Sigmoid colon (tissue), 7 donors: ENCODE measurements around the gene TMPRSS6. TPM values are rescaled to one million over a fixed set of nuclear protein-coding genes. Genes with fewer than 3 reads are reported as not detected.

Source experiments
- DNase-seq: peaks from one replicate; pipeline ENCODE4 v3.0.0-alpha.2; 2019
- H3K27ac ChIP-seq, 4 donors: fragments of 200-600 bp; sonication (generic); one replicate each; pipeline ENCODE4 v1.5.1; 2016 to 2019; ENCODE audit warnings: mild to moderate bottlenecking in 1 of 4
- H3K27me3 ChIP-seq, 3 donors: fragments of 200-600 bp; sonication (generic); one replicate each; pipeline ENCODE4 v1.5.1; 2019; ENCODE audit warnings: mild to moderate bottlenecking in 1 of 3
- H3K36me3 ChIP-seq, 4 donors: fragments of 200-600 bp; sonication (generic); one replicate each; pipeline ENCODE4 v1.5.1; 2016 to 2019
- H3K4me1 ChIP-seq, 4 donors: fragments of 200-600 bp; sonication (generic); one replicate each; pipeline ENCODE4 v1.5.1; 2017 to 2019
- H3K4me3 ChIP-seq, 4 donors: fragments of 200-600 bp; sonication (generic); one replicate each; pipeline ENCODE4 v1.5.1; 2017 to 2019; ENCODE audit warnings: mild to moderate bottlenecking in 2 of 4, moderate library complexity in 1 of 4
- H3K9me3 ChIP-seq, 4 donors: fragments of 200-600 bp in 3 of 4; sonication (generic) in 3 of 4; one replicate each; pipeline versions ENCODE4 v1.5.1 to v1.6.1; 2013 to 2019
- EP300 ChIP-seq, 4 donors: sonication (generic); formaldehyde crosslinking; IDR thresholded peaks; one replicate each; pipeline ENCODE4 v1.6.1; 2017; ENCODE audit warnings: antibody characterized with exemption in 4 of 4
- POLR2A ChIP-seq, 2 donors: fragments of 450-650 bp; IDR thresholded peaks; one replicate each; pipeline ENCODE4 v1.6.1; 2016; ENCODE audit warnings: antibody characterized with exemption in 2 of 2, mild to moderate bottlenecking in 2 of 2, moderate library complexity in 2 of 2
- POLR2AphosphoS5 ChIP-seq, 4 donors: sonication (generic); formaldehyde crosslinking; IDR thresholded peaks; one replicate each; pipeline ENCODE4 v1.6.1; 2017; ENCODE audit warnings: antibody characterized with exemption in 4 of 4
- WGBS, 2 donors: extraction: QIAGEN DNeasy Blood & Tissue Kit; methylation state at CpG; one replicate each; pipeline ENCODE4 v1.1.7; 2013; 5-methylcytosine and 5-hydroxymethylcytosine counted together
- intact Hi-C: fragments of 100-400 bp; cut with DNase I; formaldehyde crosslinking; loops from one replicate; pipeline ENCODE4 v1.15.1; 2023
- polyA plus RNA-seq, 3 donors: library from polyadenylated mRNA; stranded (reverse); fragments of 200-250 nt; gene quantifications; one replicate each; pipeline ENCODE4 v1.2.3, GENCODE V29; 2013
- total RNA-seq, 4 donors: library from RNA; depleted of rRNA; stranded (reverse); fragments of >200 nt; gene quantifications; one replicate each; pipeline ENCODE4 v1.1.0, GENCODE V29; 2016
- TF ChIP-seq, protein P1 (sequence below), 4 experiments: fragments of 450-650 bp in 3 of 4; fragments of 200-600 bp in 1 of 4; IDR thresholded peaks; one replicate each; pipeline ENCODE4 v1.5.1; 2016 to 2019; ENCODE audit warnings: antibody characterized with exemption in 4 of 4, mild to moderate bottlenecking in 3 of 4, moderate library complexity in 2 of 4
- donor health status: healthy with polysubstance abuse.
- donor health status: Bipolar disorder and iron deficiency.
- donor health status: healthy.

The TMPRSS6 gene
- total and polyA plus RNA-seq, 7 donors, result 0.79 to 1.8 TPM; not detected in 5

DNA sequence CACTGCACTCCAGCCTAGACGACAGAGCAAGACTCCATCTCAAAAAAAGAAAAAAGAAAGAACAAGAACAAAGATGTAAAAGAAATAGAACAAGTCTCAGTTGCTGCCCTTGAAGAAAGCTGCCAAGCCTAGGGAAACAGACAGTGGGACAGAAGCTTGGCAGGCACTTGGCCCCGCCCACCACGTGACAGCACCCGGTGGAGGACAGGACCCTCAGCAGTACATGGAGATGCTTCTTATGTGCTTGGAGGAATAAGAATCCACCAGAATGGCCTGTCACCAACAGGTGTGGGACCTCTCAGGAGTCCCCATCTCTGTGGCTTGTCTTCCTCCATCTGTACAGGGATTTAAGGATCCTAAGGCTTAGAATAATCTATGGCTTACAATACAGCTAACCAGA lies 7.6 kb upstream of the TMPRSS6 start:
- H3K36me3 ChIP-seq, result no peaks in the 10 kb centered on the region
- intact Hi-C loops, result no loop called here
- H3K4me1 ChIP-seq, result no peaks in the 10 kb centered on the region
- H3K27me3 ChIP-seq, result peaks cover 0 to 9% (median 2%) of the 10 kb centered on the region in 3 donors
- WGBS, 2 donors, result 49 to 57% methylated on average over 4 of the region's 4 CpGs
- TF ChIP-seq POLR2A (IDR thresholded peaks at IDR 0.05), result no peak
- no peak for TF ChIP-seq EP300 (IDR thresholded peaks at IDR 0.05)
- TF ChIP-seq, protein P1, sequence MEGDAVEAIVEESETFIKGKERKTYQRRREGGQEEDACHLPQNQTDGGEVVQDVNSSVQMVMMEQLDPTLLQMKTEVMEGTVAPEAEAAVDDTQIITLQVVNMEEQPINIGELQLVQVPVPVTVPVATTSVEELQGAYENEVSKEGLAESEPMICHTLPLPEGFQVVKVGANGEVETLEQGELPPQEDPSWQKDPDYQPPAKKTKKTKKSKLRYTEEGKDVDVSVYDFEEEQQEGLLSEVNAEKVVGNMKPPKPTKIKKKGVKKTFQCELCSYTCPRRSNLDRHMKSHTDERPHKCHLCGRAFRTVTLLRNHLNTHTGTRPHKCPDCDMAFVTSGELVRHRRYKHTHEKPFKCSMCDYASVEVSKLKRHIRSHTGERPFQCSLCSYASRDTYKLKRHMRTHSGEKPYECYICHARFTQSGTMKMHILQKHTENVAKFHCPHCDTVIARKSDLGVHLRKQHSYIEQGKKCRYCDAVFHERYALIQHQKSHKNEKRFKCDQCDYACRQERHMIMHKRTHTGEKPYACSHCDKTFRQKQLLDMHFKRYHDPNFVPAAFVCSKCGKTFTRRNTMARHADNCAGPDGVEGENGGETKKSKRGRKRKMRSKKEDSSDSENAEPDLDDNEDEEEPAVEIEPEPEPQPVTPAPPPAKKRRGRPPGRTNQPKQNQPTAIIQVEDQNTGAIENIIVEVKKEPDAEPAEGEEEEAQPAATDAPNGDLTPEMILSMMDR (IDR thresholded peaks at IDR 0.05), result no peak
- TF ChIP-seq POLR2AphosphoS5 (IDR thresholded peaks at IDR 0.05), result no peak
- H3K9me3 ChIP-seq, result no peaks in the 10 kb centered on the region
- DNase-seq, result no peak
- H3K4me3 ChIP-seq, result no peak overlapping the region
- H3K27ac ChIP-seq, result no peak overlapping the region

DNA sequence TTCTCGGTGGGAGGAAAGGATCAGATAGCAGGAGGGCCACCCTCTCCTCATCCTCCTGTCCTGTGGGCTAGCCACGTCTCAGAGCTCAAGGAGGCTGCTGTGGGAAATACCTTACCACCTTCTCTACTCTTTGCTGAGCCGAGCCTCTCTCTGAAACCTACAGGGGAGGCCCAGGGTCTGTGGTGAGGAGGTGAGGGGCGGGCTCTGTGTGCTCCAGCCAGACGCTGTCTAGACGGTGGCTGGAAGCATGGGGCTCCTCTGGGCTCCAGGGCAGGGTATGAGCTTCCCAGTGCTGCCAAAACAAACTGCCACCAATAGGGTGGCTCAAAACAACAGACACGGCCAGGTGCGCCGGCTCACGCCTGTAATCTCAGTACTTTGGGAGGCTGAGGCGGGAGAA lies 5.5 kb upstream of the TMPRSS6 start:
- H3K27me3 ChIP-seq, result peaks cover 0 to 10% (median 0%) of the 10 kb centered on the region in 3 donors
- WGBS, 2 donors, result 70 to 72% methylated on average over 11 of the region's 11 CpGs
- DNase-seq, result no peak

DNA sequence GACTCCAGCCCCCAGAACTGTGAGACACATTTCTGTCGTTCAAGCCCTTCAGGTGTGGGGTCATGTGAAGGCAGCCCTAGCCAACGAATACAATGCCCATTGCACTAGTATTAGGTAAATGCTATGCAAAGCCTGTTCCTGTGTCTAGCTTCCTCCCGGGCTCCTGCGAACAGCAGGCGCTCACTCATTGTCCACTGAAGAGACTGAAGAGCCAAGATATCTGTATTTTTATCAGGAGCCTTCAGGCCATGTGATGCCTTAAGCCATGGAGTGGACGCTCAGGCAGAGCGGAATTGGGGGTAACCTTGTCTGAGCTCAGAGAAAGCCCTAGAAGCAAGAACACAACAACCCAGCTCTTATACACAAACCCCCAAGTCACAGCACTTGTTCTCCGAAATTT lies 4.2 kb upstream of the TMPRSS6 start:
- H3K27ac ChIP-seq, result no peak overlapping the region
- DNase-seq, result no peak
- intact Hi-C loops, result no loop called here
- H3K9me3 ChIP-seq, result no peaks in the 10 kb centered on the region
- H3K4me1 ChIP-seq, result no peaks in the 10 kb centered on the region
- H3K36me3 ChIP-seq, result no peaks in the 10 kb centered on the region
- peaks cover 0 to 10% (median 8%) of the 10 kb centered on the region in 3 donors for H3K27me3 ChIP-seq
- WGBS, 2 donors, result 81 to 86% methylated on average over 8 of the region's 8 CpGs
- no peak overlapping the region for H3K4me3 ChIP-seq
- TF ChIP-seq EP300 (IDR thresholded peaks at IDR 0.05) (no peak), POLR2A (IDR thresholded peaks at IDR 0.05) (no peak), POLR2AphosphoS5 (IDR thresholded peaks at IDR 0.05) (no peak)
- TF ChIP-seq, protein P1 (IDR thresholded peaks at IDR 0.05), result no peak

More for the DNA sequence above, 5.5 kb upstream of the TMPRSS6 start:
- Histone ChIP-seq H3K9me3 (no peaks in the 10 kb centered on the region), H3K4me3 (no peak overlapping the region), H3K27ac (no peak overlapping the region), H3K36me3 (no peaks in the 10 kb centered on the region), H3K4me1 (no peaks in the 10 kb centered on the region)
- intact Hi-C loops, result no loop called here
- TF ChIP-seq EP300 (IDR thresholded peaks at IDR 0.05) (no peak), POLR2AphosphoS5 (IDR thresholded peaks at IDR 0.05) (no peak), POLR2A (IDR thresholded peaks at IDR 0.05) (no peak)
- TF ChIP-seq, protein P1 (IDR thresholded peaks at IDR 0.05), result no peak

DNA sequence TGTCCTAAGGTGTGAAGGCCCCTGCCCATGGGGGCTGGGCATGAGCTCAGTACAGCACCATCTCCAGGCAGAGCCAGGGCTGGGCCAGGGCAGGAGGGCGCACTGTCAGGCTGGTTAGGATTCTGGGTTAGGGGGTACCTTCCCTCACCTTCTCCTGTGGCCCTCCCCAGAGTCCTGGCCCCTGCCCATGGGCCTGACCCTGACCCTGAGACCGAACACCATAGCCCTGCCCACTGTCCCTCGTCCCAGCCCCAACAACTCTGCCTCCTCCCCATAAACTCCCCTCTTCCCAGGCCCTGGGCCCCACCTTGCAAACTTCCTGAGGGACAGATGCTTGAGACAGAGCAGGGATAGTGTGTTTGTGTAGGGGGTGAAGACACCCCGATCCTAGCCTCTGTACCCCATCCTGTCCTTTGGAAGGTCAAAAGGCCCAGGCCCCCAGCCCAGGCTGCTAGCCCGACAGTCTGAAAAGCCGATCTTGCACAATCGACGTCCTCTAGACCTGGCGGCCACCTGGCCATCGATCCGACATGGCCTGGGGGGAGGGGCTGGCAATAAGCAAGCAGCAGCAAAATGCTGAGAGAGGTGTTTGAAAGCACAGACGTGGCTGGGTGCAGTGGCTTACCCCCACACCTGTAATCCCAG lies 2.7 kb upstream of the TMPRSS6 start:
- 77 to 79% methylated on average over 12 of the region's 12 CpGs for WGBS, 2 donors
- Histone ChIP-seq H3K27ac (no peak overlapping the region), H3K36me3 (no peaks in the 10 kb centered on the region), H3K4me3 (no peak overlapping the region), H3K9me3 (no peaks in the 10 kb centered on the region), H3K4me1 (no peaks in the 10 kb centered on the region), H3K27me3 (peaks cover 0 to 10% (median 8%) of the 10 kb centered on the region in 3 donors)
- no peak for TF ChIP-seq POLR2AphosphoS5 (IDR thresholded peaks at IDR 0.05)
- intact Hi-C loops, result no loop called here
- DNase-seq, result no peak

DNA sequence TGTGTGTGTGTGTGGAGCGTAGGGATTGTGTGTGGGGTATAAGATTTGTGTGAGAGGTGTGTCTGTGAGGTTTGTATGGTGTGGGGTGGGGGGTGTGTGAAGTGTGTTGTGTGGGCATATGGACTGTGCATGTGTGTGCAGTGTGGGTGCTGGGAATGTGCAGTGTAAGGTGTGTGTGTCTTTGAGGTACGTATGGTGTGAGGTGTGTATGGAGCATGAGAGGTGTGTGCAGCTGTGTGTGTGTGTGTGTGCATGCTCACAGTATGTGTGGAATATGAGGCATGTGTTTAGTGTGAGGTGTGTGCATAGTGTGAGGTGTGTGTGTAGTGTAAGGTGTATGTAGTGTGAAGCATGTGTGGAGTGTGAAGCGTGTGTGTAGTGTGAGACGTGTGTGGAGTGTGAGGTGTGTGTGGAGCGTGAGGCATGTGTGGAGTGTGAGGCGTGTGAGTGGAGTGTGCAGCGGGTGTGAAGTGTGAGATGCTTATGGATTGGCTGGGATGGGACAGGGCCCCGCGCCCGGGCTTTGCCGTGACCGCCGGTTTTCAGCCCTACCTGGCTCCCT lies 1.7 kb upstream of the TMPRSS6 start:
- H3K27me3 ChIP-seq, result peaks cover 0 to 13% (median 10%) of the 10 kb centered on the region in 3 donors
- no peak for DNase-seq
- 91 to 93% methylated on average over 13 of the region's 13 CpGs for WGBS, 2 donors

More for the DNA sequence above, 1.7 kb upstream of the TMPRSS6 start:
- TF ChIP-seq, protein P1 (IDR thresholded peaks at IDR 0.05), result no peak
- TF ChIP-seq POLR2AphosphoS5 (IDR thresholded peaks at IDR 0.05), result no peak
- TF ChIP-seq POLR2A (IDR thresholded peaks at IDR 0.05), result no peak
- TF ChIP-seq EP300 (IDR thresholded peaks at IDR 0.05), result no peak
- no peak overlapping the region for H3K4me3 ChIP-seq
- H3K36me3 ChIP-seq, result no peaks in the 10 kb centered on the region
- intact Hi-C loops, result no loop called here
- H3K27ac ChIP-seq, result no peak overlapping the region
- H3K4me1 ChIP-seq, result no peaks in the 10 kb centered on the region
- H3K9me3 ChIP-seq, result no peaks in the 10 kb centered on the region
